ENCODE measurements around the gene GRIN2C. TPM values are rescaled to one million over a fixed set of nuclear protein-coding genes. Genes with fewer than 3 reads are reported as not detected.
A peak's percentile ranks its signal among the peaks of the same experiment; 100 is the strongest.

GRIN2C gene
- total RNA-seq, 4 donors from 2014 or later = 0.13 TPM; not detected in 3

GRCh38 chr17:74882517-74883240 lies 23.0 kb upstream of the GRIN2C start:
- H3K27me3 ChIP-seq = peaks cover 20% of the 10 kb centered on the region
- no peak overlapping the region for H3K27ac ChIP-seq
- H3K4me3 ChIP-seq = no peak overlapping the region
- H3K36me3 ChIP-seq = no peaks in the 10 kb centered on the region
- TF ChIP-seq POLR2AphosphoS5 (IDR thresholded peaks at IDR 0.05) (no peak), EP300 (IDR thresholded peaks at IDR 0.05) (no peak), POLR2A (IDR thresholded peaks at IDR 0.05) (no peak)
- TF ChIP-seq, protein P1, sequence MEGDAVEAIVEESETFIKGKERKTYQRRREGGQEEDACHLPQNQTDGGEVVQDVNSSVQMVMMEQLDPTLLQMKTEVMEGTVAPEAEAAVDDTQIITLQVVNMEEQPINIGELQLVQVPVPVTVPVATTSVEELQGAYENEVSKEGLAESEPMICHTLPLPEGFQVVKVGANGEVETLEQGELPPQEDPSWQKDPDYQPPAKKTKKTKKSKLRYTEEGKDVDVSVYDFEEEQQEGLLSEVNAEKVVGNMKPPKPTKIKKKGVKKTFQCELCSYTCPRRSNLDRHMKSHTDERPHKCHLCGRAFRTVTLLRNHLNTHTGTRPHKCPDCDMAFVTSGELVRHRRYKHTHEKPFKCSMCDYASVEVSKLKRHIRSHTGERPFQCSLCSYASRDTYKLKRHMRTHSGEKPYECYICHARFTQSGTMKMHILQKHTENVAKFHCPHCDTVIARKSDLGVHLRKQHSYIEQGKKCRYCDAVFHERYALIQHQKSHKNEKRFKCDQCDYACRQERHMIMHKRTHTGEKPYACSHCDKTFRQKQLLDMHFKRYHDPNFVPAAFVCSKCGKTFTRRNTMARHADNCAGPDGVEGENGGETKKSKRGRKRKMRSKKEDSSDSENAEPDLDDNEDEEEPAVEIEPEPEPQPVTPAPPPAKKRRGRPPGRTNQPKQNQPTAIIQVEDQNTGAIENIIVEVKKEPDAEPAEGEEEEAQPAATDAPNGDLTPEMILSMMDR (IDR thresholded peaks at IDR 0.05) = no peak
- no peaks in the 10 kb centered on the region for H3K9me3 ChIP-seq
- no peak for DNase-seq (ENCODE audit: low spot score in 2 of 2)
- peaks cover 10% of the 10 kb centered on the region for H3K4me1 ChIP-seq
- 74% methylated on average over 17 of the region's 20 CpGs for WGBS

DNA sequence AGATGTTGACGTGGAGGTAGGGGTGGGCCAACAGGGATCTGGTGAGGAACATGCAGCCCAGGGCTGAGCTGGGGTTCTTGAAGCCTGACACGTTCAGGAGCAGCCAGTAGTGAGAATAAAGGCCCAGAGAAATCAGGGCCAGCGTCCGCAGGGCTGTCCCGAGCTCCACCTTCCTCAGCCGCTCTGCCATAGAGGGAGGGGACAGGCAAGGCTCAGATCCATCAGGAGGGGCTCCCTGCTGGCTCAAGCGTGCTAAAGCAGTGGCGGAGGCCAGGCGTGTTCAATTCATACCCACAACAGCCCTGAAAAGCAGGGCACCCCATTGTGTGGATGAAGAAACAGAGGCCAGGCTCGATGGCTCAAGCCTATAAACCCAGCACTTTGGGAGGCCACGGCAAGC lies 21.4 kb upstream of the GRIN2C start:
- Histone ChIP-seq H3K4me3 (no peak overlapping the region), H3K36me3 (no peaks in the 10 kb centered on the region), H3K27me3 (peaks cover 20% of the 10 kb centered on the region), H3K4me1 (peaks cover 13% of the 10 kb centered on the region), H3K9me3 (no peaks in the 10 kb centered on the region), H3K27ac (no peak overlapping the region)
- 82% methylated on average over 11 of the region's 11 CpGs for WGBS
- no peak for DNase-seq (ENCODE audit: low spot score in 2 of 2)
- no peak for TF ChIP-seq POLR2AphosphoS5 (IDR thresholded peaks at IDR 0.05)
- TF ChIP-seq POLR2A (IDR thresholded peaks at IDR 0.05) = no peak
- TF ChIP-seq, protein P1 (IDR thresholded peaks at IDR 0.05) = no peak
- TF ChIP-seq EP300 (IDR thresholded peaks at IDR 0.05) = no peak

DNA sequence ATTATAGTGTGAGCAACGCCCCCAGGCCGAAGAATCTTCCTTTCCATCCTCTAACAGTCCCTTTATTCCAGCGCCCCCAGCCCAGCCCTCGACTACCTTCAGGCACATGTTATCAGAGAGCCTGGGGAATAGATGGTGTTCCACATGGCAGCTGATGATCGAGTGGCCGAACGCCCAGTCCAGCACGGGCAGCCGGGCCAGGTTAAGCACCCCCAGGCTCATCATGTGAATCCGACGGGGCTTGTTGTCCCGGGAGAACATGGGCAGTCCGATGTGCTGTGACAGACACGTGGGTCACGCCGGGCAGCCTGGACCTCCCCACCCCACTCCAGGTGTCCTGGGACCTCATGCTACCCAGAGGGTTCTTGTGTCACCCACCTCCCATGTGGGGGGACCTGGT lies 19.6 kb upstream of the GRIN2C start:
- Histone ChIP-seq H3K27me3 (peaks cover 14% of the 10 kb centered on the region), H3K4me1 (peaks cover 13% of the 10 kb centered on the region), H3K27ac (no peak overlapping the region), H3K9me3 (no peaks in the 10 kb centered on the region), H3K36me3 (no peaks in the 10 kb centered on the region), H3K4me3 (no peak overlapping the region)
- TF ChIP-seq, protein P1 (IDR thresholded peaks at IDR 0.05) = no peak
- TF ChIP-seq EP300 (IDR thresholded peaks at IDR 0.05) (no peak), POLR2AphosphoS5 (IDR thresholded peaks at IDR 0.05) (no peak), POLR2A (IDR thresholded peaks at IDR 0.05) (no peak)
- DNase-seq (ENCODE audit: low spot score in 2 of 2) = no peak
- WGBS = 93% methylated on average over 2 of the region's 16 CpGs

DNA sequence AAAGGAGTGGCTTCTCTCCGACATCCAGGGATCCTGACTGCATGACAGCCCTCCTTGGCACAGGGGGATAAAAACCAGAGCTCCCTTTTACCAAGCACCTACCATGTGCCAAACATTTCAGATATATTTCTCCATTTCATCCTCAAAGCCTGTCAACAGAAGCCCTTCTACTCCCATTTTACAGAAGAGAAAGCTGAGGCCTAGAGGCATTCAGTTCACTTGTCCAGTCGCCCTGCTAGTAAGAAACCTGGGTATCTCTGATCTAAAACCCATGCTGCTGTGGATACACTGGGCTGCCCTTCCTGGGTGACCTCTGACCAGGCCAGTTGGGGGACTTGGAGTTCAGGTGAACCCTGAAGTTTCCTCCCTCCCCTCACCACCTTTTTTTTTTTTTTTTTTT lies 19.0 kb upstream of the GRIN2C start:
- WGBS = 62% methylated on average over 2 of the region's 2 CpGs
- no peak overlapping the region for H3K27ac ChIP-seq
- TF ChIP-seq, protein P1 (IDR thresholded peaks at IDR 0.05) = no peak
- TF ChIP-seq POLR2A (IDR thresholded peaks at IDR 0.05) (no peak), EP300 (IDR thresholded peaks at IDR 0.05) (no peak)

GRCh38 chr17:74877592-74878548 lies 18.2 kb upstream of the GRIN2C start:
- H3K4me1 ChIP-seq = peaks cover 19% of the 10 kb centered on the region
- no peak overlapping the region for H3K27ac ChIP-seq
- no peaks in the 10 kb centered on the region for H3K9me3 ChIP-seq
- no peaks in the 10 kb centered on the region for H3K36me3 ChIP-seq
- peaks cover 6% of the 10 kb centered on the region for H3K27me3 ChIP-seq
- DNase-seq (ENCODE audit: low spot score in 2 of 2) = peak in 1 of 2 donors; percentile 70
- no peak overlapping the region for H3K4me3 ChIP-seq
- TF ChIP-seq EP300 (IDR thresholded peaks at IDR 0.05) (no peak), POLR2AphosphoS5 (IDR thresholded peaks at IDR 0.05) (no peak)
- TF ChIP-seq, protein P1 (IDR thresholded peaks at IDR 0.05) = no peak
- WGBS = 39% methylated on average over 6 of the region's 19 CpGs

More for the DNA sequence above, 19.0 kb upstream of the GRIN2C start:
- Histone ChIP-seq H3K4me3 (no peak overlapping the region), H3K4me1 (peaks cover 17% of the 10 kb centered on the region), H3K27me3 (peaks cover 10% of the 10 kb centered on the region), H3K9me3 (no peaks in the 10 kb centered on the region), H3K36me3 (no peaks in the 10 kb centered on the region)
- no peak for DNase-seq (ENCODE audit: low spot score in 2 of 2)
